HCT116 (cell line): ENCODE results near the gene THRA.

ENCODE experiments used
- ATF3 ChIP-seq: IDR thresholded peaks from 2 replicates; pipeline ENCODE4 v1.6.1; 2012
- CBX3 ChIP-seq: IDR thresholded peaks from 2 replicates; pipeline ENCODE4 v1.6.1; 2012; ENCODE audit warnings: low read depth
- CEBPB ChIP-seq: IDR thresholded peaks from 2 replicates; pipeline ENCODE4 v1.6.1; 2012; ENCODE audit warnings: low read depth
- CTCF ChIP-seq, 3 experiments: fragments of 200-600 bp in 1 of 3; sonication (generic) in 1 of 3; IDR thresholded peaks in 2 of 3; conservative IDR thresholded peaks in 1 of 3; 2 replicates each; pipeline ENCODE4 v1.5.1; 2012 to 2017; ENCODE audit warnings: low read depth in 2 of 3, low read length in 2 of 3, antibody characterized with exemption in 1 of 3, borderline replicate concordance in 1 of 3, control low read depth in 1 of 3, mild to moderate bottlenecking in 1 of 3, mixed read lengths in 1 of 3, mixed run types in 1 of 3, moderate library complexity in 1 of 3; ENCODE audit not compliant: insufficient read depth in 1 of 3
- ELF1 ChIP-seq: IDR thresholded peaks from 2 replicates; pipeline ENCODE4 v1.6.1; 2012; ENCODE audit warnings: low read depth, borderline replicate concordance
- EZH2 ChIP-seq: fragments of 200-600 bp; sonication (generic); IDR thresholded peaks from 2 replicates; pipeline ENCODE4 v1.6.1; 2017; ENCODE audit warnings: antibody characterized with exemption, mixed run types
- EZH2phosphoT487 ChIP-seq: fragments of 200-600 bp; IDR thresholded peaks from 2 replicates; pipeline ENCODE4 v1.6.1; 2018; ENCODE audit warnings: antibody characterized with exemption, borderline replicate concordance
- JUND ChIP-seq: IDR thresholded peaks from 2 replicates; pipeline ENCODE4 v1.6.1; 2012
- MAX ChIP-seq: IDR thresholded peaks from 2 replicates; pipeline ENCODE4 v1.6.1; 2012
- POLR2A ChIP-seq: IDR thresholded peaks from 2 replicates; pipeline ENCODE4 v1.7.0; 2011; ENCODE audit warnings: borderline replicate concordance; ENCODE audit not compliant: insufficient read depth, insufficient read length; ENCODE audit errors: extremely low read depth
- REST ChIP-seq: IDR thresholded peaks from 2 replicates; pipeline ENCODE4 v1.6.1; 2012; ENCODE audit warnings: low read depth
- YY1 ChIP-seq: IDR thresholded peaks from 2 replicates; pipeline ENCODE4 v1.6.1; 2011; ENCODE audit warnings: low read length, low read depth, moderate library complexity, mild to moderate bottlenecking; ENCODE audit not compliant: insufficient replicate concordance; ENCODE audit errors: extremely low read depth
- ZFX ChIP-seq: fragments of 450-650 bp; IDR thresholded peaks from 2 replicates; pipeline ENCODE4 v1.6.1; 2017
- ZNF274 ChIP-seq: fragments of 200-500 bp; sonication (Bioruptor generic); IDR thresholded peaks from 2 replicates; pipeline ENCODE4 v1.6.1; 2014; ENCODE audit warnings: mild to moderate bottlenecking, low read depth, low read length, inconsistent platforms

- no peak for TF ChIP-seq POLR2A
- no peak for TF ChIP-seq CTCF (IDR thresholded peaks at IDR 0.05 in 2 of 3, conservative IDR thresholded peaks at IDR 0.05 in 1 of 3; ENCODE audit: borderline replicate concordance in 1 of 3, insufficient read depth in 1 of 3, low read depth in 2 of 3, low read length in 2 of 3)
- no peak for TF ChIP-seq MAX
- TF ChIP-seq EZH2, result no peak
- no peak for TF ChIP-seq CBX3
- no peak for TF ChIP-seq ZFX
- no peak for TF ChIP-seq ZNF274
- TF ChIP-seq REST, result no peak
- TF ChIP-seq CEBPB, result no peak
- TF ChIP-seq ELF1, result no peak
- TF ChIP-seq ATF3, result no peak
- no peak for TF ChIP-seq YY1
- TF ChIP-seq EZH2phosphoT487, result no peak
- no peak for TF ChIP-seq JUND
These were observed 16.8 kb downstream of the THRA start for GRCh38 chr17:40079545-40079944.
